ENCODE data around the gene SETD9.

DNA sequence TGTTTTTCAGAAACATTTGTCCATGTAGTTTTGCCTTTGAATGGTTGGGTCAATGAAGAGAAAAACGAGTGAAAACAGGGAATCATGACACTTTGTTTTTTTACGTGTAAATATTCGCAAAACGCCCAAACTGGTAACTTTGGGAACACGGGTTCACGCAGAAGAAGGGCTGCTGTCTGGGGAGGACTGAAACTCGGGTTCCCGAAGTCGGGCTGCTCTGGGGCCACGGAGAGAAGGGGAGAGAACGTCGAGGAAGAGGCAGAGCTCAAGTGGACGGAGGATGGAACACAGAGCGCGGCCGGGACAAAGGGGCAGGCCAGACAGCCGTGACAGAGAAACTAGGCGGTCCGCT is 478 bp upstream of the SETD9 start:
- no peak for TF ChIP-seq POLR2A (IDR thresholded peaks at IDR 0.05)
- no peak for TF ChIP-seq CTCF (IDR thresholded peaks at IDR 0.05)
